ENCODE results near the gene SYT10.

Gene SYT10

DNA sequence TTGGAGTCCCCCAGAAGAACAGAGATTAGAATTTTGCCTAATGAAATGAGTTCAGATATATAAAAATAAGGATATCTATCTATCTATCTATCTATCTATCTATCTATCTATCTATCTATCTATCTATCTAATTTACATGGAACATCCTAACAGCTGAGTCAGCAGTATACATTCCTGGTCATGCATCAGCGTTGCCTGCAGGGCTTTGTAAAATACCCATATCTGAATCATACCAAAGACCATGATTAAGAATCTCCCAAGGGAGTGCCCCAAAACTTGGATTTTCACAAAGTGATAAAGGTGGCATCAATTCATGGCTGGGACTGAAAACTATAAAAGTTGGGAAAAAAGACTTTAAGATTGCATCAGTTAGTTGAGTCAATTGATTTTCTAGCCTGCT, 32.7 kb upstream of the SYT10 start:
- CTCF ChIA-PET = no interaction called here
- no peak for DNase-seq (ENCODE audit: low read depth, low spot score)
- POLR2A ChIA-PET = no interaction called here
- H3K4me3 ChIP-seq (ENCODE audit: low read depth, low read length) = no peak overlapping the region
- no peak for TF ChIP-seq CTCF (IDR thresholded peaks at IDR 0.05; ENCODE audit: insufficient read depth, low read length, missing control alignments)

DNA sequence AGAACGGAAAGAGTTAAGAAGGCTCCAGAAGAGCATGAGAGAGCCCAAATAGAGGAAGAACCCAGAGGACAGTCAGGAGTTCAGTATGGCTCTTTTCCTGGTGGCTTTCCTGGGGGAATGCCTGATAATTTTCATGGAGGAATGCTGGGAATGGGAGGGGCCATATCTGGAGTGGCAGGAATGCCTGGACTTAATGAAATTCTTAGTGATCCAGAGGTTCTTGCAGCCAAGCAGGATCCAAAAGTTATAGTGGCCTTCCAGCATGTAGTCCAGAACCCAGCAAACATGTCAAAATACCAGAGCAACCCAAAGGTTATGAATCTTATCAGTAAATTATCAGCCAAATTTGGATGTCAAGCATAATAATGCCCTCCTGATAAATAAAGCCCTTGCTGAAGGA, 15.5 kb upstream of the SYT10 start:
- no peak overlapping the region for H3K4me3 ChIP-seq (ENCODE audit: low read depth, low read length)
- TF ChIP-seq CTCF (IDR thresholded peaks at IDR 0.05; ENCODE audit: insufficient read depth, low read length, missing control alignments) = no peak
- POLR2A ChIA-PET = no interaction called here
- DNase-seq (ENCODE audit: low read depth, low spot score) = no peak
- CTCF ChIA-PET = no interaction called here

DNA sequence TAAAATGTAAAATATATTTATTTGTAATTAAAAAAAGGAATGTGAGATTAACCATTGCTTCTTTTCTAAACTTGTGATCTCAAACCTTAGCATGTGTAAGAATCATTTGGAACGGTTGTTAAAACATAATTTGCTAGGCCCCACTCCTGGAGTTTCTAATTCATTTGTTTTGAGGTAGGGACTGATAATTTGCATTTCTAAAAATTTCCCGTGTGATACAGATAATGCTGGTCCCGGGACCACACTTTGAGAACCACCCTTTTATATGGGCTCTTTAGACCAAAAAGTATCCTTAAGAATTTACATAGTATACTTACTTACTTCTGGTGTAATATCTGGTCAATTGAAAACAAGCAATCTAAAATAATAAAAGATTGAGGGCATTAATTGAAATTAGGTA, 10.9 kb upstream of the SYT10 start:
- ChIA-PET CTCF (no interaction called here), POLR2A (no interaction called here)
- DNase-seq (ENCODE audit: low read depth, low spot score) = no peak
- TF ChIP-seq CTCF (IDR thresholded peaks at IDR 0.05; ENCODE audit: insufficient read depth, low read length, missing control alignments) = no peak
- no peak overlapping the region for H3K4me3 ChIP-seq (ENCODE audit: low read depth, low read length)

DNA sequence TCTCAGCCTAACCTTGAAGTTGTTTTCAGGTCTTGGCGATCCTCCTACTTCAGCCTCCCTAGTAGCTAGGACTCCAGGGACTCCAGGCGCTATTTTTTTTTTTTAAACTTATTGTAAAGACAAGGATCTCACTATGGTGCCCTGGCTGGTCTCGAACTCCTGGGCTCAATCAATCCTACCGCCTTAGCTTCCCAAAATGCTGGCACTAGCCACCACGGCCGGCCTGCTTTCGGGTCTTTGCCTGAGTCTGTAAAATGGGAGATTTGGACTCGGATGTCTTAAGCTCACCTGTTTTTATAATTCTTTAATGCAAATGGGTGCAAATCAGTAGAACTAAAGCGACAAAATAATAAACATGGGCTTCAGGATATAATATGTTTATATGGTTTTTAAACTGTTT, 858 bp upstream of the SYT10 start:
- TF ChIP-seq CTCF (IDR thresholded peaks at IDR 0.05; ENCODE audit: insufficient read depth, low read length, missing control alignments) = no peak
- DNase-seq (ENCODE audit: low read depth, low spot score) = no peak
- ChIA-PET POLR2A (no interaction called here), CTCF (no interaction called here)
- no peak overlapping the region for H3K4me3 ChIP-seq (ENCODE audit: low read depth, low read length)

DNA sequence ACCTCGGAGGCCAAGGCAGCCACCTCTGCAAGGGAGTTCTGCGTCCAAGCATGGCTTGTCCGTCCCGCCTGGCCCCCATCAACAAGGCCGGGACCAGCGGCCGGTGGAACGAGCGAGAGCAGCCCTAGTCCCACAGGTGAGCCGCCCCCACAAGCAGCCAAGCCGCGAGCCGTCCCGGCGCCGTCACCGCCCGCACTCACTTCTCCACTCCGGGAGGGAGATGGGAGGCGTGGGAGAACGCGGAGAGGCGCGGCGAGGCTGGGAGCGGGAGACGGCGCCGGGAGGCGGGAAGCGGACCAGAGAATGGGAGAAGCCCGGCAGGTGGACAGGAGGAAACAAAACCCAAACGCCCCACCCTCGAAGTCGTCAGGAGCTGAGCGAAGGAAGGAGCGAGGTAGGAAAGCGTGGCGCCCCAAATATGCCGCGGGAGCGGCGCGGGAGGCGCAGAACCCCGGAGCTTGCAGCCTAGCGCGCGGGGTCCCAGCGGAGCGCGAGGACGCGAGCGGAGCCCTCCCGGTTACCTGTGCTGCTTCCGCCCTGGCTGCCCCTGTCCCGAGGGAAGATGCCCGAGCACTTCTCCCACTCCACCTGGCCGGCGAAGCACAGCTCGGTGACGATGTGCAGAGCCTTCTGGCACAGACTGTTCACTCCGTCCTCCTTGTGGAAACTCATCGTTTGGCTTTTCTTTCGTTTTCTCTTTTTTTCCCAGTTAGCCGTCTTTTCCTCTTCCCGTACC, 600 bp downstream of the SYT10 start:
- H3K4me3 ChIP-seq (ENCODE audit: low read depth, low read length) = peak overlapping the region; percentile 58
- no peak for DNase-seq (ENCODE audit: low read depth, low spot score)
- CTCF ChIA-PET = no interaction called here
- TF ChIP-seq CTCF (IDR thresholded peaks at IDR 0.05; ENCODE audit: insufficient read depth, low read length, missing control alignments) = no peak
- POLR2A ChIA-PET = no interaction called here

DNA sequence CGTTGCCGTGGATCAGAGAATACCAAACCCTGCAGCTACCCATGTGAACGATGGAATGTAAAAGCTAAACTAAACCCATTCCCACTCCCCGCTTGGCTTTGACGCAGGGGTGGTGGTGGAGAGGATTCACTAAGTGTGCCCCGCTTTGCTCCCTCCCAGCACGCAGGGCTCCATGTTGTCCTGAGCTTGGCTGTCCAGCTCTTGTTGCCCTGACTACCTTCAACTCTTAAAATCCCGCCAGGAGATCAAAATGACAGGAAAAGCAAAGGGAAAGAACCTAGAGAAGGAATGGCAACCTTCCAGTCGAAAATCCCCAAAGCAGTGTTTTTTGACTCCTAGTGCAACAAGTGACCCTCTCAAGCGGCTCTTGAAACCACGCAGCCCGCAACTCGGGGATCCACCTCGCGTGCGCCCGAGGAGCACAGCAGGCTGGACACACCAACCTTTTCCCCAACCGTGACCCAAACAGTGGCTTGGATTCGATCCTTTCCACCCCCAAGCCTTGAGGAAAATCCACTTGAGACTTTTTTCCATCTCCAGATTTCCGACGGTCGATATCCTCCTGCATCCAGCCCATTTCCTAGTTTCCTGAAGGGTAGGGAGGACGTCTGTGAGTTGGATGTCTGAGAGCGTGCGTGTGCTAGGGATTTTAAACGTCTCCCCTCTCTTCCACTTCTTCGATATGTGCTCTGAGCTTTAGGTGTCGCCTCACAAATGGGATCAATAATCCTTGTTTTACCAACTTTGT, 1.4 kb downstream of the SYT10 start:
- ChIA-PET CTCF (no interaction called here), POLR2A (no interaction called here)
- no peak overlapping the region for H3K4me3 ChIP-seq (ENCODE audit: low read depth, low read length)
- TF ChIP-seq CTCF (IDR thresholded peaks at IDR 0.05; ENCODE audit: insufficient read depth, low read length, missing control alignments) = no peak
- DNase-seq (ENCODE audit: low read depth, low spot score) = no peak

All from AG04449 (cell line).